LNCAP (cell line): ENCODE data around the gene ACOT11.

Experiments
- CTCF ChIP-seq: fragments of 450-650 bp; IDR thresholded peaks from 2 replicates; pipeline ENCODE4 v1.5.1; 2017; ENCODE audit warnings: mild to moderate bottlenecking

ACOT11 gene

GRCh38 chr1:54520631-54521321 is 27.3 kb upstream of the ACOT11 start:
- TF ChIP-seq CTCF, result no peak

GRCh38 chr1:54528613-54529012 is 19.4 kb upstream of the ACOT11 start:
- no peak for TF ChIP-seq CTCF

GRCh38 chr1:54532033-54532432 is 16.0 kb upstream of the ACOT11 start:
- TF ChIP-seq CTCF, result no peak

- no peak for TF ChIP-seq CTCF
Observed at GRCh38 chr1:54537611-54538010, 10.4 kb upstream of the ACOT11 start.

- no peak for TF ChIP-seq CTCF
Observed at GRCh38 chr1:54538538-54538937, 9.5 kb upstream of the ACOT11 start.

GRCh38 chr1:54540582-54541295 is 7.3 kb upstream of the ACOT11 start:
- no peak for TF ChIP-seq CTCF

GRCh38 chr1:54542120-54542961 is 5.7 kb upstream of the ACOT11 start:
- no peak for TF ChIP-seq CTCF
